Measurements from ENCODE around the gene FMO3.

DNA sequence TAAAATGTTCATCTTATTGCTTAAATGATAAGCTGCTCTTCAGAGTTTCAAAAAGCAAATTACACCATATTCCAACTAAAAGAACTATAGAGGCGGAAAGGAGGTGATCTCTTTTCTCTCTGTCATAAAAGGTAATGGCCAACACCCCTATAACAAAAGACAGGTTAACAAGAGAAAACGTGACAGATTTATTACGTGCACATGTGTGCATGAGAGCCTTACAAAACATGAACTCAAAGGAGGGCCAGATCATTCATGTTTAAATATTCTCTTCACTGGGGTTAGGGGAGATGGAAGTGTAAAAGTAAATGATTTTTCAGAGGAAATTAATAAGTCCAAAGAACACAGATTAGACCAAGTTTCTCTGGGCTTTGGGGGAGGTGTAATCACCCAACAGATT is 67.8 kb downstream of the FMO3 start:
- TF ChIP-seq, protein P1, sequence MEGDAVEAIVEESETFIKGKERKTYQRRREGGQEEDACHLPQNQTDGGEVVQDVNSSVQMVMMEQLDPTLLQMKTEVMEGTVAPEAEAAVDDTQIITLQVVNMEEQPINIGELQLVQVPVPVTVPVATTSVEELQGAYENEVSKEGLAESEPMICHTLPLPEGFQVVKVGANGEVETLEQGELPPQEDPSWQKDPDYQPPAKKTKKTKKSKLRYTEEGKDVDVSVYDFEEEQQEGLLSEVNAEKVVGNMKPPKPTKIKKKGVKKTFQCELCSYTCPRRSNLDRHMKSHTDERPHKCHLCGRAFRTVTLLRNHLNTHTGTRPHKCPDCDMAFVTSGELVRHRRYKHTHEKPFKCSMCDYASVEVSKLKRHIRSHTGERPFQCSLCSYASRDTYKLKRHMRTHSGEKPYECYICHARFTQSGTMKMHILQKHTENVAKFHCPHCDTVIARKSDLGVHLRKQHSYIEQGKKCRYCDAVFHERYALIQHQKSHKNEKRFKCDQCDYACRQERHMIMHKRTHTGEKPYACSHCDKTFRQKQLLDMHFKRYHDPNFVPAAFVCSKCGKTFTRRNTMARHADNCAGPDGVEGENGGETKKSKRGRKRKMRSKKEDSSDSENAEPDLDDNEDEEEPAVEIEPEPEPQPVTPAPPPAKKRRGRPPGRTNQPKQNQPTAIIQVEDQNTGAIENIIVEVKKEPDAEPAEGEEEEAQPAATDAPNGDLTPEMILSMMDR (IDR thresholded peaks at IDR 0.05) = no peak
- TF ChIP-seq POLR2A (IDR thresholded peaks at IDR 0.05) (no peak), POLR2AphosphoS5 (IDR thresholded peaks at IDR 0.05; ENCODE audit: insufficient read depth in 1 of 2, low read depth in 1 of 2) (no peak)

All from vagina (tissue), 2 donors.